K562 (cell line): ENCODE measurements around the gene FBP1. TPM values are rescaled to one million over a fixed set of nuclear protein-coding genes. Genes with fewer than 3 reads are reported as not detected.

Experiments
- ATAC-seq: fragments of 200-7000 bp; cut with Tn5 transposase; 3 replicates; pipeline ENCODE4 v1.9.1; 2020; ENCODE audit warnings: moderate library complexity
- BruUV-seq: library from RNA; stranded (reverse); fragments of 400-500 nt; replicated peaks from 2 replicates; lab custom pipeline; 2021; lab: Mats Ljungman, UMichigan
- CTCF ChIA-PET: fragments of 300-600 bp; formaldehyde crosslinking; extraction: SDS; loops from one replicate; lab custom pipeline; 2021; ENCODE audit warnings: low intra/inter-chr PET ratio; lab: Yijun Ruan, JAX
- POLR2A ChIA-PET: fragments of 300-600, 350-650 bp; sonication (Branson Sonifier 250); formaldehyde crosslinking; extraction: SDS; loops from one replicate; lab custom pipeline; 2021; ENCODE audit warnings: antibody characterized with exemption, inconsistent platforms; lab: Yijun Ruan, JAX
- DNase-seq, 4 experiments: peaks; one replicate each; pipeline versions ENCODE4 v3.0.0 to v3.0.0-alpha.2; 2011 to 2018; ENCODE audit warnings: low spot score in 3 of 4, mixed read lengths in 3 of 4; ENCODE audit errors: extremely low read depth in 1 of 4
- FAIRE-seq: peaks from 2 replicates; lab custom pipeline; 2011; peaks lifted over from hg19 to GRCh38; lab: Jason Lieb, UNC
- H2AFZ ChIP-seq: 2 replicates; pipeline ENCODE4 v1.6.0; 2011; ENCODE audit warnings: low read depth, low read length, control low read depth, inconsistent platforms
- H3K27ac ChIP-seq: fragments of 200-600 bp; 3 replicates; pipeline ENCODE4 v1.8.0; 2011; ENCODE audit warnings: low read depth, mild to moderate bottlenecking, control low read depth, inconsistent platforms, low read length, moderate library complexity, mixed read lengths; ENCODE audit errors: extremely low read depth
- H3K27me3 ChIP-seq, 2 experiments: fragments of 300-600 bp in 1 of 2; 2 replicates in 1 of 2; 3 replicates in 1 of 2; pipeline versions ENCODE4 v1.6.0 to v1.8.0; 2011; ENCODE audit warnings: inconsistent platforms in 2 of 2, low read length in 2 of 2, mild to moderate bottlenecking in 1 of 2, mixed read lengths in 1 of 2, moderate library complexity in 1 of 2; ENCODE audit not compliant: control insufficient read depth in 2 of 2, insufficient read depth in 2 of 2
- H3K36me3 ChIP-seq: fragments of 300-600 bp; 3 replicates; pipeline ENCODE4 v1.8.0; 2011; ENCODE audit warnings: mild to moderate bottlenecking, low read length, inconsistent platforms; ENCODE audit not compliant: control insufficient read depth, insufficient read depth
- H3K4me1 ChIP-seq, 2 experiments: fragments of 200-600 bp in 1 of 2; replicated peaks in 1 of 2; 2 replicates in 1 of 2; 3 replicates in 1 of 2; pipeline versions ENCODE4 v1.5.1 to v1.8.0; 2011; ENCODE audit warnings: inconsistent platforms in 2 of 2, low read length in 2 of 2, mild to moderate bottlenecking in 1 of 2, mixed read lengths in 1 of 2, moderate library complexity in 1 of 2; ENCODE audit not compliant: control insufficient read depth in 2 of 2, insufficient read depth in 2 of 2
- H3K4me2 ChIP-seq: 2 replicates; pipeline ENCODE4 v1.6.1; 2011; ENCODE audit warnings: low read length, control low read depth, inconsistent platforms, mixed read lengths; ENCODE audit not compliant: insufficient read depth
- H3K4me3 ChIP-seq: fragments of 200-600 bp; sonication (generic), shearing (Covaris generic); 2 replicates; pipeline ENCODE4 v1.5.1; 2016; ENCODE audit warnings: control low read depth, inconsistent platforms
- H3K79me2 ChIP-seq: fragments of 200-600 bp; 3 replicates; pipeline ENCODE4 v1.8.0; 2011; ENCODE audit warnings: low read length, inconsistent platforms; ENCODE audit not compliant: control insufficient read depth, insufficient read depth
- H3K9ac ChIP-seq, 2 experiments: 2 replicates each; pipeline versions ENCODE4 v1.6.0 to v1.6.1; 2011; ENCODE audit warnings: low read depth in 2 of 2, low read length in 2 of 2, control low read depth in 1 of 2, inconsistent platforms in 1 of 2, mild to moderate bottlenecking in 1 of 2, mixed read lengths in 1 of 2; ENCODE audit not compliant: insufficient read depth in 1 of 2
- H3K9me1 ChIP-seq: one replicate; pipeline ENCODE4 v1.6.0; 2011; ENCODE audit warnings: inconsistent platforms, mild to moderate bottlenecking, low read length, moderate library complexity; ENCODE audit not compliant: control insufficient read depth, insufficient read depth
- H3K9me3 ChIP-seq: replicated peaks from 2 replicates; pipeline ENCODE4 v1.5.1; 2011; ENCODE audit warnings: low read depth, low read length, inconsistent platforms; ENCODE audit not compliant: control insufficient read depth, insufficient read depth
- H4K20me1 ChIP-seq: replicated peaks from 2 replicates; pipeline ENCODE4 v1.6.1; 2011; ENCODE audit warnings: low read length, inconsistent platforms, mixed read lengths; ENCODE audit not compliant: control insufficient read depth, insufficient read depth
- EP300 ChIP-seq: IDR thresholded peaks from 2 replicates; pipeline ENCODE4 v1.6.1; 2012; ENCODE audit warnings: low read length, improper control_type of control experiment
- MCM2 ChIP-seq: fragments of 450-650 bp; IDR thresholded peaks from 2 replicates; pipeline ENCODE4 v1.6.1; 2017; ENCODE audit warnings: low read depth, mild to moderate bottlenecking
- MYNN ChIP-seq, 2 experiments: sonication (generic); formaldehyde crosslinking in 1 of 2; IDR thresholded peaks; 2 replicates each; pipeline versions ENCODE4 v1.5.0 to v1.6.1; 2016 to 2020; ENCODE audit warnings: antibody characterized with exemption in 1 of 2, missing genetic modification reagents in 1 of 2
- PHB ChIP-seq: fragments of 250-450 bp; sonication (Bioruptor Pico); IDR thresholded peaks from 2 replicates; pipeline ENCODE4 v1.5.0; 2021
- SAFB2 ChIP-seq: fragments of 200-400 bp; formaldehyde crosslinking; IDR thresholded peaks from 2 replicates; pipeline ENCODE4 v1.6.1; 2018; ENCODE audit warnings: borderline replicate concordance, low read length, low read depth, moderate library complexity; ENCODE audit not compliant: severe bottlenecking
- SAP30 ChIP-seq: fragments of 200-600 bp; sonication (generic); IDR thresholded peaks from 2 replicates; pipeline ENCODE4 v1.6.1; 2012; ENCODE audit warnings: borderline replicate concordance, low read depth, mild to moderate bottlenecking, moderate library complexity, low read length, control low read depth, inconsistent platforms; ENCODE audit not compliant: insufficient read depth, poor library complexity, severe bottlenecking
- TAF15 ChIP-seq: fragments of 200-400 bp; formaldehyde crosslinking; IDR thresholded peaks from 2 replicates; pipeline ENCODE4 v1.6.1; 2017; ENCODE audit warnings: mild to moderate bottlenecking, low read depth, low read length, moderate library complexity
- WGBS: fragments of 100-300 bp; shearing (Covaris generic); methylation state at CpG from one replicate; pipeline ENCODE4 v1.1.6; 2016; ENCODE audit warnings: low coverage, mixed read lengths; ENCODE audit not compliant: insufficient coverage; ENCODE audit errors: missing lambda C conversion rate; 5-methylcytosine and 5-hydroxymethylcytosine counted together
- in situ Hi-C: fragments of 300-500 bp; cut with MboI; formaldehyde crosslinking; loops from 4 replicates; pipeline ENCODE4 v1.15.0; 2018; ENCODE audit warnings: inconsistent platforms, mixed read lengths
- intact Hi-C: fragments of 100-400 bp; cut with micrococcal nuclease; formaldehyde crosslinking; loops from 2 replicates; pipeline ENCODE4 v1.14.2; 2022
- polyA plus RNA-seq, 8 experiments: library from polyadenylated mRNA; depleted of rRNA in 4 of 8; stranded (reverse) in 5 of 8; unstranded in 3 of 8; fragments of >200 nt; fragmentation: Nextera tagmentation in 2 of 8; fragmentation: Illumina TruSeq in 1 of 8; extraction: Ambion mirVana in 2 of 8; extraction: Trizol in 1 of 8; gene quantifications; 2 replicates each; pipeline versions ENCODE4 v1.2.1 to v1.2.3, GENCODE V29; 2011 to 2014; ENCODE audit warnings: inconsistent platforms in 1 of 8, missing spikeins in 1 of 8
- total RNA-seq, 7 experiments: library from RNA; depleted of rRNA in 6 of 7; stranded (reverse); fragments of >200 nt in 6 of 7; fragmentation: Illumina TruSeq in 2 of 7; extraction: Trizol in 2 of 7; gene quantifications; 2 replicates each; pipeline versions ENCODE4 v1.2.1 to v1.2.3, GENCODE V29; 2011 to 2021; ENCODE audit warnings: low replicate concordance in 1 of 7
- TF ChIP-seq, protein P1 (sequence below): fragments of 250-450 bp; sonication (Bioruptor Pico); IDR thresholded peaks from 2 replicates; pipeline ENCODE4 v1.5.0; 2020; ENCODE audit warnings: mild to moderate bottlenecking
- TF ChIP-seq, protein P2 (sequence below): fragments of 450-650 bp; IDR thresholded peaks from 2 replicates; pipeline ENCODE4 v1.6.1; 2016; ENCODE audit warnings: antibody characterized with exemption

Gene FBP1
- total and polyA plus RNA-seq, 9 of the 15 experiments (the other 6 are each of a cell fraction or from before 2014, with no cell fraction given): 0.24 TPM; not detected in 8

DNA sequence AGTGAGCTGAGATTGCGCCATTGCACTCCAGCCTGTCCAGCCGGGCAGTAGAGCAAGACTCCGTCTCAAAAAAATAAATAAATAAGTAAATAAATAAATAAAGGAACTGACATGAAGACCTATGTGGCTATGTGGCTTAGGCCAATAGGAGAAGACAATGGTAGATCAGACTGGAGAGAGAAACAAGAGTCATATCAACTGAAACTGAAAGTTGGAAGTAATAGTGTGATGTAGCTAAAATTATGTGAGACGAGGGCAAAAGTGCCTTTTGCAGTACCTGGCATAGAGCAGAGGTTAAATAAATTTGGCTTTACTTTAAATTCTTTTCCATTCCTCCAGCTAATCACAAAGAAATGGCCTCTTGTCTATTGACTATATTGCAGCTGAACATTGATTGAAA lies 53.0 kb downstream of the FBP1 start (continued):
- TF ChIP-seq PHB (CRISPR knock-in tag): no peak
- TF ChIP-seq SAFB2: no peak

DNA sequence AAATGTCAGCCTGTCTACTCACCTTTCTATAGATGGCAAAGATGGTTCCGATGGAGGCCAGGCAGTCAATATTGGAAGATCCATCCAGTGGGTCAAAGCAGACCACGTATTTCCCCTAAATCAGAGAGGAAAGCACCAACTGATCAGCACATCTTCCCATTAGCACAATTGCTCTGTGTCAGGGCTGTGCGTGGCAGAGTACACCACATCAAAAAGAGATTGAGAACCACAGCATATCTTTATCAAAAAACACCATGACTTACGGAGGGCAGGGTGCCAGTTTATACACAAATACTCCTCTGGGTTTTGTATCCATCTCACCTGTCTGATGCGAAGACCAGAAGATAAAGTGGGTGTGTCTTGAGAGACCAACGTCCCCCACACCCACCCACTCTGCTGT lies 54.8 kb downstream of the FBP1 start:
- FAIRE-seq: no peak
- no peak overlapping the region for H2AFZ ChIP-seq
- H3K27me3 ChIP-seq: peaks cover 39 to 54% of the 10 kb centered on the region in 2 experiments
- no peaks in the 10 kb centered on the region for H3K9me1 ChIP-seq
- in situ Hi-C loops: no loop called here
- H3K4me3 ChIP-seq: no peak overlapping the region
- POLR2A ChIA-PET: interaction anchor here (1.4 kb wide), 1 partner anchor 203 kb away, joined by 3 read pairs; no protein-coding TSS in a partner anchor
- 9% methylated on average over 6 of the region's 6 CpGs for WGBS
- no peak overlapping the region for H3K4me2 ChIP-seq
- no peaks in the 10 kb centered on the region for H3K79me2 ChIP-seq
- TF ChIP-seq TAF15: no peak
- TF ChIP-seq, all 486 proteins: peak for 0
- CTCF ChIA-PET: no interaction called here
- Histone ChIP-seq H3K9ac (no peak overlapping the region), H3K4me1 (no peaks in the 10 kb centered on the region; a peak in 1 of 5 replicates), H3K27ac (no peak overlapping the region), H4K20me1 (no peaks in the 10 kb centered on the region), H3K36me3 (no peaks in the 10 kb centered on the region), H3K9me3 (no peaks in the 10 kb centered on the region)
- no peak for ATAC-seq
- no TSS peak for BruUV-seq
- DNase-seq: no peak
- intact Hi-C loops: no loop called here

DNA sequence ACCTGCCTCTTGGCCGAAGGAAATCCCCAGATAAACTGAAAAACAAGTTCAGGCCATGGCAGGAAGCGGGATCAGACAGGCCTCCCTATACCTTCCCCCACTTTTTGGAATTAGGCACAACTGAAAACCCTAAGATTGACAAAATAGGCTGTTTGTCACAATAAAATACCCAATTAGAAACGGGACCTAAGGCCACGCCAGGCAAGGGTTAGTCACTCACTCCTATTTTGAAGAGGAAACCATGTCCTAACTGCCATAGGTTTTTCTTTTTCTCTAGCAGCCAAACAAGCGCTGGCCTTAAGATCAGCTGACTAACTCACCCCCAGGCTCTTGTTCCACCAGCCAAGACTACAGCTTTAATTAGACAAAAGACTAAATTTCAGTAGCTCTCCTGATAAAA lies 57.6 kb downstream of the FBP1 start:
- in situ Hi-C loops: no loop called here
- Histone ChIP-seq H3K9ac (no peak overlapping the region), H4K20me1 (no peaks in the 10 kb centered on the region), H3K4me3 (no peak overlapping the region), H3K9me1 (no peaks in the 10 kb centered on the region), H3K27me3 (peaks cover 19 to 29% of the 10 kb centered on the region in 2 experiments; a peak in 4 of 5 replicates), H3K4me2 (no peak overlapping the region), H3K9me3 (no peaks in the 10 kb centered on the region), H3K79me2 (no peaks in the 10 kb centered on the region), H2AFZ (no peak overlapping the region), H3K4me1 (no peaks in the 10 kb centered on the region), H3K27ac (no peak overlapping the region), H3K36me3 (no peaks in the 10 kb centered on the region)
- ChIA-PET POLR2A (no interaction called here), CTCF (no interaction called here)
- 5% methylated on average over 5 of the region's 5 CpGs for WGBS
- TF ChIP-seq MCM2: no peak
- no peak for TF ChIP-seq EP300
- no peak for TF ChIP-seq SAP30
- peak; percentile 97 for TF ChIP-seq MYNN (IDR thresholded peaks at IDR 0.05)
- TF ChIP-seq MYNN (CRISPR knock-in tag; IDR thresholded peaks at IDR 0.05): no peak
- TF ChIP-seq, protein P1, sequence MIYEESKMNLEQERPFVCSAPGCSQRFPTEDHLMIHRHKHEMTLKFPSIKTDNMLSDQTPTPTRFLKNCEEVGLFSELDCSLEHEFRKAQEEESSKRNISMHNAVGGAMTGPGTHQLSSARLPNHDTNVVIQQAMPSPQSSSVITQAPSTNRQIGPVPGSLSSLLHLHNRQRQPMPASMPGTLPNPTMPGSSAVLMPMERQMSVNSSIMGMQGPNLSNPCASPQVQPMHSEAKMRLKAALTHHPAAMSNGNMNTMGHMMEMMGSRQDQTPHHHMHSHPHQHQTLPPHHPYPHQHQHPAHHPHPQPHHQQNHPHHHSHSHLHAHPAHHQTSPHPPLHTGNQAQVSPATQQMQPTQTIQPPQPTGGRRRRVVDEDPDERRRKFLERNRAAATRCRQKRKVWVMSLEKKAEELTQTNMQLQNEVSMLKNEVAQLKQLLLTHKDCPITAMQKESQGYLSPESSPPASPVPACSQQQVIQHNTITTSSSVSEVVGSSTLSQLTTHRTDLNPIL: no peak
- TF ChIP-seq, protein P2, sequence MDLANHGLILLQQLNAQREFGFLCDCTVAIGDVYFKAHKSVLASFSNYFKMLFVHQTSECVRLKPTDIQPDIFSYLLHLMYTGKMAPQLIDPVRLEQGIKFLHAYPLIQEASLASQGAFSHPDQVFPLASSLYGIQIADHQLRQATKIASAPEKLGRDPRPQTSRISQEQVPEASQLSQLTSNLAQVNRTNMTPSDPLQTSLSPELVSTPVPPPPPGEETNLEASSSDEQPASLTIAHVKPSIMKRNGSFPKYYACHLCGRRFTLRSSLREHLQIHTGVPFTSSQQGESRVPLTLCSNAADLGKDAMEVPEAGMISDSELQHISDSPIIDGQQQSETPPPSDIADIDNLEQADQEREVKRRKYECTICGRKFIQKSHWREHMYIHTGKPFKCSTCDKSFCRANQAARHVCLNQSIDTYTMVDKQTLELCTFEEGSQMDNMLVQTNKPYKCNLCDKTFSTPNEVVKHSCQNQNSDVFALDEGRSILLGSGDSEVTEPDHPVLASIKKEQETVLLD: no peak
- no peak for DNase-seq
- BruUV-seq: no TSS peak
- no peak for FAIRE-seq
- intact Hi-C loops: no loop called here
- ATAC-seq: no peak
